Thyroid gland (tissue), 4 donors: ENCODE data around the gene KRT28. TPM values are rescaled to one million over a fixed set of nuclear protein-coding genes. Genes with fewer than 3 reads are reported as not detected.
A peak's percentile ranks its signal among the peaks of the same experiment; 100 is the strongest.

Experiments
- DNase-seq, 2 donors: peaks; one replicate each; pipeline ENCODE4 v3.0.0-alpha.2; 2019
- H3K27ac ChIP-seq, 3 donors: fragments of 200-600 bp; sonication (generic); 1 replicate in 2 of 3; 2 replicates in 1 of 3; pipeline ENCODE4 v1.5.1; 2016 to 2019; ENCODE audit warnings: mild to moderate bottlenecking in 1 of 3, moderate library complexity in 1 of 3
- H3K27me3 ChIP-seq: fragments of 200-600 bp; sonication (generic); one replicate; pipeline ENCODE4 v1.5.1; 2019
- H3K36me3 ChIP-seq, 2 donors: fragments of 200-600 bp; sonication (generic); one replicate each; pipeline ENCODE4 v1.5.1; 2016 to 2019
- H3K4me1 ChIP-seq, 2 donors: fragments of 200-600 bp; sonication (generic); one replicate each; pipeline ENCODE4 v1.5.1; 2017 to 2019
- H3K4me3 ChIP-seq, 3 donors: fragments of 200-600 bp; sonication (generic); replicated peaks in 1 of 3; 1 replicate in 2 of 3; 2 replicates in 1 of 3; pipeline ENCODE4 v1.5.1; 2016; ENCODE audit warnings: mild to moderate bottlenecking in 1 of 3
- H3K9me3 ChIP-seq: fragments of 200-600 bp; sonication (generic); one replicate; pipeline ENCODE4 v1.5.1; 2017
- POLR2A ChIP-seq, 2 donors: fragments of 450-650 bp; IDR thresholded peaks; one replicate each; pipeline ENCODE4 v1.6.1; 2017; ENCODE audit warnings: antibody characterized with exemption in 2 of 2, mild to moderate bottlenecking in 2 of 2, moderate library complexity in 1 of 2
- WGBS, 2 donors: methylation state at CpG; one replicate each; pipeline ENCODE4 v1.1.5; 2017; 5-methylcytosine and 5-hydroxymethylcytosine counted together
- intact Hi-C: fragments of 100-400 bp; cut with DNase I; formaldehyde crosslinking; loops from one replicate; pipeline ENCODE4 v1.15.1; 2023
- total RNA-seq, 4 donors: library from RNA; depleted of rRNA; stranded (reverse); fragments of >200 nt; gene quantifications; one replicate each; pipeline ENCODE4 v1.2.3, GENCODE V29; 2016
- TF ChIP-seq, protein P1 (sequence below), 6 experiments: fragments of 200-600 bp in 3 of 6; fragments of 450-650 bp in 3 of 6; sonication (generic) in 3 of 6; IDR thresholded peaks; one replicate each; pipeline ENCODE4 v1.5.1; 2016 to 2019; ENCODE audit warnings: antibody characterized with exemption in 6 of 6, mild to moderate bottlenecking in 2 of 6, inconsistent platforms in 1 of 6, moderate library complexity in 1 of 6

KRT28 gene
- total RNA-seq, 4 donors from 2014 or later, result not detected

DNA sequence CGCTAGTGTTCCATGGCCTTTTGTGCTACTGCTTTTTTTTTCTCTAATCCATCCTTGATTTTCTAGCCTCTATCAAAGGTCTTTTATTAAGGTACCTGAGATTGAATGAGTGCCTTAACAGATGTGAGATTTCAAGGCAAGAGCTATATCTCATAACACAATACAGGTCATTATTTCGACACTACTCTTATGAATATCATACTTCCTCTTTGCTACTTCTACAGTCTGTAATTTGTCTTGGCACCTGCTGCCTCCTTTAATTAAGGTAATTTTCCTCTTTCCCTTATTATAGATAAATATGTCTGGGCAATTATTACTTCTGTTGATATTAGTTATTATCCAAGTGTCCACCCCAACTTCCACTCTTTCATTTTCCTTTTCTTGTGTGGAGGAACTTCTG lies 5.3 kb downstream of the KRT28 start:
- Histone ChIP-seq H3K36me3 (no peaks in the 10 kb centered on the region), H3K27me3 (no peaks in the 10 kb centered on the region), H3K4me1 (no peaks in the 10 kb centered on the region), H3K4me3 (no peak overlapping the region), H3K9me3 (no peaks in the 10 kb centered on the region), H3K27ac (no peak overlapping the region)
- TF ChIP-seq, protein P1, sequence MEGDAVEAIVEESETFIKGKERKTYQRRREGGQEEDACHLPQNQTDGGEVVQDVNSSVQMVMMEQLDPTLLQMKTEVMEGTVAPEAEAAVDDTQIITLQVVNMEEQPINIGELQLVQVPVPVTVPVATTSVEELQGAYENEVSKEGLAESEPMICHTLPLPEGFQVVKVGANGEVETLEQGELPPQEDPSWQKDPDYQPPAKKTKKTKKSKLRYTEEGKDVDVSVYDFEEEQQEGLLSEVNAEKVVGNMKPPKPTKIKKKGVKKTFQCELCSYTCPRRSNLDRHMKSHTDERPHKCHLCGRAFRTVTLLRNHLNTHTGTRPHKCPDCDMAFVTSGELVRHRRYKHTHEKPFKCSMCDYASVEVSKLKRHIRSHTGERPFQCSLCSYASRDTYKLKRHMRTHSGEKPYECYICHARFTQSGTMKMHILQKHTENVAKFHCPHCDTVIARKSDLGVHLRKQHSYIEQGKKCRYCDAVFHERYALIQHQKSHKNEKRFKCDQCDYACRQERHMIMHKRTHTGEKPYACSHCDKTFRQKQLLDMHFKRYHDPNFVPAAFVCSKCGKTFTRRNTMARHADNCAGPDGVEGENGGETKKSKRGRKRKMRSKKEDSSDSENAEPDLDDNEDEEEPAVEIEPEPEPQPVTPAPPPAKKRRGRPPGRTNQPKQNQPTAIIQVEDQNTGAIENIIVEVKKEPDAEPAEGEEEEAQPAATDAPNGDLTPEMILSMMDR (IDR thresholded peaks at IDR 0.05), result no peak
- no peak for TF ChIP-seq POLR2A (IDR thresholded peaks at IDR 0.05)
- intact Hi-C loops, result loop anchor here (5.0 kb wide), 1 partner anchor 177 kb away; no protein-coding TSS in a partner anchor
- DNase-seq, result no peak
- WGBS, 2 donors, result 90 to 94% methylated on average over 2 of the region's 2 CpGs

DNA sequence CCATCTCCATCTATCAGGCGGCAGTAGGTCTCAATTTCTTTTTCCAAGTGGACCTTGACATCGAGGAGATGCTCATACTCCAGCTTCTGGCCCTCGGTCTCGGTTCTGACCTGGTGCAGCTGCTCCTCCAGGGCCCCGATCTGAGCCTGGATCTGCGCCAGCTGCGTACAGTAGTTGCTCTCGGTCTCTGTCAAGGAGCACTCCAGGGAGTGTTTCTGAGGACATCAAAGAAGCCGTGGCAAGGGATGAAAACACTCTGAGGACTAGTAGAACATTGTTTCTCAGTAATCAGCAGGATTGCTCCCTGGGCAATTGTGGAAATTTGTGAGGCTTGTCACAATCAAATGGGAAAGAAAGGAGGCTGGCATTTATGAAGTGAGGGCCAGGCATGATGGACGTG lies 5.9 kb downstream of the KRT28 start:
- intact Hi-C loops, result loop anchor here (5.0 kb wide), 1 partner anchor 177 kb away; no protein-coding TSS in a partner anchor
- H3K4me3 ChIP-seq, result no peak overlapping the region
- H3K27ac ChIP-seq, result no peak overlapping the region
- no peaks in the 10 kb centered on the region for H3K9me3 ChIP-seq
- no peaks in the 10 kb centered on the region for H3K27me3 ChIP-seq
- H3K36me3 ChIP-seq, result no peaks in the 10 kb centered on the region
- H3K4me1 ChIP-seq, result no peaks in the 10 kb centered on the region
- 20 to 36% methylated on average over 10 of the region's 10 CpGs for WGBS, 2 donors
- DNase-seq, result peak; percentile 44 to 71
- TF ChIP-seq, protein P1 (IDR thresholded peaks at IDR 0.05), result no peak
- TF ChIP-seq POLR2A (IDR thresholded peaks at IDR 0.05), result no peak

DNA sequence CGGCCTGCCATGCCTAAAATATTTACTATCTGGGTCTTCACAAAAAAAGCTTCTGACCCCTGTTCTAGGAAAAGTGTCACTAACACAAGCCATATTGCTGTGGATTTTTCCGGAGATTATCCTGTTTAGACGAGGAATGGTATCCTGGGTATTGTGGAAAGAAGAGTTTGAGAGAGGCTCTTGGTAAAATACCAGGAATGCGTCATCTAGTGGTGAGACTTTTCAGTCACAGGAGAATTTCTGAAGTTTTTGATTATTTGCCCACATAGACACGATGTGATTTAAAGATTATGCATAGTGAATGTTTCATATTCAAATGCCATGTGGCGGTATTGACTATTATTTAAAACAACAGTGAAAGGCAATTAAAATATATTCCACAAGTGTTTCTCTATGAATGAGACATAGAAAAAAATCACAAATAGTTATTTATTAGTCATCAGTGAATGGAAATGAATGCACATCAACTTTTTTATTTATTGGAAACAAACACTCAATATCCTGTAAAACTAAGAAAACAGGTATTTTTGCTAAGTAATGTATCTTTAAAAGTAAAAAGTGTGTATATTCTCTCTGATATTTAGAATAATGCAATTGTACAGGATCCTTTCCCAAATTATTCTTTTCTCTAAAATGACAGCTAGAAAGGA lies 7.8 kb downstream of the KRT28 start:
- H3K9me3 ChIP-seq, result no peaks in the 10 kb centered on the region
- no peak overlapping the region for H3K4me3 ChIP-seq
- no peak for TF ChIP-seq POLR2A (IDR thresholded peaks at IDR 0.05)
- TF ChIP-seq, protein P1 (IDR thresholded peaks at IDR 0.05), result peak; percentile 46 to 84 (median 70)
- no peak overlapping the region for H3K27ac ChIP-seq
- WGBS, 2 donors, result 31 to 34% methylated on average over 6 of the region's 6 CpGs
- H3K36me3 ChIP-seq, result no peaks in the 10 kb centered on the region
- no peak for DNase-seq
- intact Hi-C loops, result loop anchor here (5.0 kb wide), 1 partner anchor 175 kb away; no protein-coding TSS in a partner anchor
- H3K4me1 ChIP-seq, result no peaks in the 10 kb centered on the region
- no peaks in the 10 kb centered on the region for H3K27me3 ChIP-seq

DNA sequence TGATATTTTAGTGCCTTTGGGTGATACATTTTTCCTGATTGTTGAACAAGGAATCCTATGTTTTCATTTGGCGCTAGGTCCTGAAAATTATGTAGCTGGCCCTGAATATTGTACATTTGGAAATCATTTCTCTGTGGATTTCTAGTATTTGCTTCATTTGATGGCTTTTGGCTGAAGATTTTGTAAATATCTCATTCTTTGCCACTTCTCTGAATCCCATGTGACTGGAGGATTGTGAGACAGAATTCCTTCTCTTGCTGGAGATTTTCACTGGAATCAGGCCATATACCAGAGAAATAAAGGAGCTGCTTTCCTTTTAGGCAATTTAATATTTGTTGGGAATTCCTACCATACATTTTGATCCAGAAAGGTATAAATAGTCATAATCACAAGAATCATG lies 8.6 kb downstream of the KRT28 start:
- intact Hi-C loops, result loop anchor here (5.0 kb wide), 1 partner anchor 174 kb away; no protein-coding TSS in a partner anchor
- no peak for TF ChIP-seq POLR2A (IDR thresholded peaks at IDR 0.05)
- TF ChIP-seq, protein P1 (IDR thresholded peaks at IDR 0.05), result no peak
- Histone ChIP-seq H3K27ac (no peak overlapping the region), H3K36me3 (no peaks in the 10 kb centered on the region), H3K4me1 (no peaks in the 10 kb centered on the region), H3K4me3 (no peak overlapping the region), H3K27me3 (no peaks in the 10 kb centered on the region), H3K9me3 (no peaks in the 10 kb centered on the region)
- DNase-seq, result no peak
- WGBS, 2 donors, result 86 to 87% methylated on average over 1 of the region's 1 CpG

DNA sequence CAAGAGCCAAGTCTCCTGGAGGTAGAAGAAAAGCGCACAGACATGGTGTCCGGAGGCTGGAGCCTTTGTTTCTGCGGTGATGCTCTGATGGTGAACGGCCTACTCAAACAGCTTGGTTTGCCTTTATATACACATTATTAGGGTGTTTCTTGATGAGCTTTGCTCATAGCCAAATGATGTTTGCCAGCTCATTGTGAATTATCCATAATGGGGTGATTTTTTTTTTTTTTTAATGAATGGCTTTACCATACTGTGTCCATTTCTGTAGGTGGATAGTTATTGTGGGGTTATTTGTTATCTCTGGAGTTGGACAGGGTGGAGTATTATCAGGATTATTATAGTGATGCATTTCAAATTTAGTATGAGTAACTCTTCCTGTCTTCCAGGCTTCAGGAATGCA lies 17.3 kb downstream of the KRT28 start, which contains the start of gene KRT27:
TSS of gene KRT27 (minus strand) at position 101 of the 400 bp plus-strand sequence. CDS start at position 44, 57 bp downstream.
- no peaks in the 10 kb centered on the region for H3K36me3 ChIP-seq
- H3K9me3 ChIP-seq, result no peaks in the 10 kb centered on the region
- DNase-seq, result no peak
- WGBS, 2 donors, result 97 to 99% methylated on average over 4 of the region's 4 CpGs
- no peak for TF ChIP-seq POLR2A (IDR thresholded peaks at IDR 0.05)
- TF ChIP-seq, protein P1 (IDR thresholded peaks at IDR 0.05), result no peak
- peaks cover 0 to 15% of the 10 kb centered on the region in 2 donors for H3K4me1 ChIP-seq
- no peak within 1 kb of the TSS for H3K27ac ChIP-seq
- no peak within 1 kb of the TSS for H3K4me3 ChIP-seq
- H3K27me3 ChIP-seq, result no peaks in the 10 kb centered on the region
- intact Hi-C loops, result no loop called here
